ENCODE data around the gene TAF4B. TPM values are rescaled to one million over a fixed set of nuclear protein-coding genes. Genes with fewer than 3 reads are reported as not detected.

The TAF4B gene
- total and polyA plus RNA-seq, 10 of the 15 experiments (the other 5 are each of a cell fraction or from before 2014, with no cell fraction given), result 2.3 to 15.0 (median 12.2) TPM

DNA sequence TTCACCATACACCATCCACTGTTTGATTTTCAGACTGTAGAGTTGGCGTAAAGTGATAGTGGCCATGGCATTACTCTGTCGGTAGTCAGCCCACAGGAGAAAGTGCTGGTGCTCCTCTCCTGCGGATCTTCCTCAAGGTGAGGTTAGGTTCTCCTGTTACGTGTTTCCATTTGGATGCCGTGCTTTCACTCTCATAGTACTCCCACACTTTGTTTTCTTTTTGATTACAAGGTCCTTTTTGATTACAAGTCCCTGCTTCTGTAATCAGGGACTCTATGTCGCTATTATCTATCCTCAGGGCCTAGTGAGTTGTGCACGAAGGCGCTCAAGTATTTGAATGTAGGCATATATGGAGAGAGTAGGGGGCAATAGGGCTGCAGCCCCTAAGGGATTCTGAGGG lies 4.3 kb downstream of the TAF4B start:
- ChIA-PET RAD21 (ENCODE audit: unreplicated experiment) (interaction anchor here (1.0 kb wide), 1 partner anchor 25 kb away, joined by 3 read pairs; no protein-coding TSS in a partner anchor), SMC1A (ENCODE audit: uncharacterized antibody, unreplicated experiment) (interaction anchor here (0.7 kb wide), 1 partner anchor 57 kb away, joined by 6 read pairs; no protein-coding TSS in a partner anchor), POLR2A (interaction anchor here (0.6 kb wide), 1 partner anchor 16 kb away, joined by 3 read pairs; no protein-coding TSS in a partner anchor), CTCF (interaction anchor here (0.6 kb wide), 1 partner anchor 98 kb away, joined by 3 read pairs; no protein-coding TSS in a partner anchor)
- DNase-seq (ENCODE audit: low read depth, low spot score) (no peak), FAIRE-seq (no peak), ATAC-seq (no peak)
- Histone ChIP-seq H3K4me1 (ENCODE audit: control insufficient read depth, insufficient read depth, low read length) (no peaks in the 10 kb centered on the region), H3K27ac (ENCODE audit: control insufficient read depth, insufficient read depth) (no peak overlapping the region), H3K9ac (ENCODE audit: control insufficient read depth, insufficient read depth, low read length) (no peak overlapping the region), H3K36me3 (ENCODE audit: control insufficient read depth in 2 of 2, insufficient read depth in 2 of 2, low read length in 1 of 2) (no peaks in the 10 kb centered on the region; a peak in 1 of 4 replicates), H3K79me2 (ENCODE audit: control insufficient read depth, insufficient read depth, low read length) (peaks cover 61% of the 10 kb centered on the region), H4K20me1 (ENCODE audit: control insufficient read depth, insufficient read depth) (no peaks in the 10 kb centered on the region), H3K9me3 (replicated peaks; ENCODE audit: control insufficient read depth, insufficient read depth, low read length) (peaks cover 3% of the 10 kb centered on the region; the same call in 2 of the 3 replicates), H3K4me3 (no peak overlapping the region; the same call in 1 of the 2 replicates), H2AFZ (ENCODE audit: control insufficient read depth, low read depth, low read length) (no peak overlapping the region), H3K27me3 (replicated peaks in 1 of 2; ENCODE audit: control insufficient read depth in 2 of 2, insufficient read depth in 2 of 2, low read length in 1 of 2) (no peaks in the 10 kb centered on the region), H3K4me2 (ENCODE audit: control insufficient read depth, insufficient read depth) (peak overlapping the region; percentile 61)
- in situ Hi-C loops (cut with MboI), result no loop called here
- WGBS (ENCODE audit: insufficient coverage, insufficient replicate concordance, low lambda C conversion rate, missing lambda C conversion rate), result 98% methylated on average over 8 of the region's 8 CpGs
- intact Hi-C loops (cut with micrococcal nuclease; ENCODE audit: unreplicated experiment), result no loop called here
- TF ChIP-seq YY1 (IDR thresholded peaks at IDR 0.05; ENCODE audit: low read depth, low read length) (no peak), LARP7 (IDR thresholded peaks at IDR 0.05) (no peak), TCF3 (IDR thresholded peaks at IDR 0.05; ENCODE audit: borderline replicate concordance, insufficient read depth, low read depth, low read length) (no peak), RELA (IDR thresholded peaks at IDR 0.05; ENCODE audit: borderline replicate concordance, partially characterized antibody) (no peak), SUPT20H (IDR thresholded peaks at IDR 0.05; ENCODE audit: borderline replicate concordance, control insufficient read depth, low read depth, low read length) (no peak), PML (IDR thresholded peaks at IDR 0.05; ENCODE audit: low read length) (no peak), BACH1 (IDR thresholded peaks at IDR 0.05; ENCODE audit: borderline replicate concordance) (no peak), YBX1 (IDR thresholded peaks at IDR 0.05) (no peak), MYC (IDR thresholded peaks at IDR 0.05; ENCODE audit: insufficient read depth, insufficient read length, insufficient replicate concordance, low read length, severe bottlenecking) (no peak), ESRRA (IDR thresholded peaks at IDR 0.05; ENCODE audit: low read length) (no peak), NRF1 (conservative IDR thresholded peaks at IDR 0.05; ENCODE audit: low read depth, low read length) (no peak), ZSCAN29 (IDR thresholded peaks at IDR 0.05) (no peak), POU2F2 (IDR thresholded peaks at IDR 0.05; ENCODE audit: borderline replicate concordance, low read depth, low read length) (no peak), SREBF1 (IDR thresholded peaks at IDR 0.05; ENCODE audit: low read length) (no peak)
- TF ChIP-seq, protein P1, sequence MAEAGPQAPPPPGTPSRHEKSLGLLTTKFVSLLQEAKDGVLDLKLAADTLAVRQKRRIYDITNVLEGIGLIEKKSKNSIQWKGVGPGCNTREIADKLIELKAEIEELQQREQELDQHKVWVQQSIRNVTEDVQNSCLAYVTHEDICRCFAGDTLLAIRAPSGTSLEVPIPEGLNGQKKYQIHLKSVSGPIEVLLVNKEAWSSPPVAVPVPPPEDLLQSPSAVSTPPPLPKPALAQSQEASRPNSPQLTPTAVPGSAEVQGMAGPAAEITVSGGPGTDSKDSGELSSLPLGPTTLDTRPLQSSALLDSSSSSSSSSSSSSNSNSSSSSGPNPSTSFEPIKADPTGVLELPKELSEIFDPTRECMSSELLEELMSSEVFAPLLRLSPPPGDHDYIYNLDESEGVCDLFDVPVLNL (IDR thresholded peaks at IDR 0.05; ENCODE audit: low read depth, low read length), result no peak
- BruUV-seq (replicated peaks), result no TSS peak

All from GM12878 (cell line).